MM.1S (cell line): Measurements from ENCODE around the gene CCDC77.

Source experiments
- EZH2 ChIP-seq: fragments of 300-600 bp; sonication (generic); optimal IDR thresholded peaks from 2 replicates; pipeline ENCODE3; 2017; ENCODE audit warnings: low read depth, mild to moderate bottlenecking, antibody characterized with exemption, low read length, mixed read lengths
- EZH2phosphoT487 ChIP-seq: fragments of 300-600 bp; sonication (generic); IDR thresholded peaks from 2 replicates; pipeline ENCODE4 v1.6.1; 2018; ENCODE audit warnings: antibody characterized with exemption, low read length

- TF ChIP-seq EZH2phosphoT487 (no peak), EZH2 (no peak)
Observed at GRCh38 chr12:401235-402028, at the start of gene CCDC77.
